SK-N-SH (cell line): ENCODE results near the gene GPR152.
A peak's percentile ranks its signal among the peaks of the same experiment; 100 is the strongest.

ENCODE experiments used
- CTCF ChIP-seq: fragments of 200-600 bp; sonication (generic); IDR thresholded peaks from 2 replicates; pipeline ENCODE4 v1.6.1; 2017; ENCODE audit warnings: antibody characterized with exemption, mild to moderate bottlenecking, moderate library complexity
- POLR2AphosphoS5 ChIP-seq: IDR thresholded peaks from 2 replicates; pipeline ENCODE4 v1.6.1; 2012; ENCODE audit warnings: low read depth, low read length
- SMC3 ChIP-seq: IDR thresholded peaks from 2 replicates; pipeline ENCODE4 v1.6.1; 2012; ENCODE audit warnings: low read depth, low read length, improper control_type of control experiment
- ZBTB33 ChIP-seq: IDR thresholded peaks from 2 replicates; pipeline ENCODE4 v1.4.0; 2012; ENCODE audit warnings: low read depth, borderline replicate concordance

- TF ChIP-seq CTCF = peak; percentile 50
- peak; percentile 55; the same call in 1 of the 2 replicates for TF ChIP-seq SMC3
- no peak for TF ChIP-seq ZBTB33
- TF ChIP-seq POLR2AphosphoS5 = peak; percentile 92
These were observed 16.4 kb upstream of the GPR152 start, which contains the start of gene TMEM134 for GRCh38 chr11:67468759-67469507.
